Measurements from ENCODE around the gene MTG2.

DNA sequence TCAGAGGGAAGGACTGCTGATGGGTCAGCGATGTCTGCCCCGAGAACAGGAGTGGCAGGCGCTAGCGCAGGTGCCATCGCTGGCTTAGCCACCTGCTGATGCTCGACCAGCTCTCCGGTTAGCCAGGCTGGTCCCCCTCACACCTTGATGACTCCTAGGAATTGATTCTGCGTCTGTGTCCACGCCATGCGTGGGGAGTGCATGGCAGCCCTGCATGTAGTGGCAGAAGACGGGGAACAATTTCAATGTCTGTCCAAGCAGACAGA lies 32.6 kb upstream of the MTG2 start:
- no peak for TF ChIP-seq POLR2A (IDR thresholded peaks at IDR 0.05)
- TF ChIP-seq, protein P1, sequence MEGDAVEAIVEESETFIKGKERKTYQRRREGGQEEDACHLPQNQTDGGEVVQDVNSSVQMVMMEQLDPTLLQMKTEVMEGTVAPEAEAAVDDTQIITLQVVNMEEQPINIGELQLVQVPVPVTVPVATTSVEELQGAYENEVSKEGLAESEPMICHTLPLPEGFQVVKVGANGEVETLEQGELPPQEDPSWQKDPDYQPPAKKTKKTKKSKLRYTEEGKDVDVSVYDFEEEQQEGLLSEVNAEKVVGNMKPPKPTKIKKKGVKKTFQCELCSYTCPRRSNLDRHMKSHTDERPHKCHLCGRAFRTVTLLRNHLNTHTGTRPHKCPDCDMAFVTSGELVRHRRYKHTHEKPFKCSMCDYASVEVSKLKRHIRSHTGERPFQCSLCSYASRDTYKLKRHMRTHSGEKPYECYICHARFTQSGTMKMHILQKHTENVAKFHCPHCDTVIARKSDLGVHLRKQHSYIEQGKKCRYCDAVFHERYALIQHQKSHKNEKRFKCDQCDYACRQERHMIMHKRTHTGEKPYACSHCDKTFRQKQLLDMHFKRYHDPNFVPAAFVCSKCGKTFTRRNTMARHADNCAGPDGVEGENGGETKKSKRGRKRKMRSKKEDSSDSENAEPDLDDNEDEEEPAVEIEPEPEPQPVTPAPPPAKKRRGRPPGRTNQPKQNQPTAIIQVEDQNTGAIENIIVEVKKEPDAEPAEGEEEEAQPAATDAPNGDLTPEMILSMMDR (IDR thresholded peaks at IDR 0.05) = no peak
